Fibroblast of lung (primary cell): ENCODE data around the gene TMPRSS2. TPM values are rescaled to one million over a fixed set of nuclear protein-coding genes. Genes with fewer than 3 reads are reported as not detected.

ENCODE experiments used
- DNase-seq, 2 donors: peaks; one replicate each; pipeline versions ENCODE4 v3.0.0 to v3.0.0-alpha.2; 2010; ENCODE audit warnings: low read depth in 2 of 2
- H2AFZ ChIP-seq: 2 replicates; pipeline ENCODE4 v1.5.1; 2012; ENCODE audit warnings: low read length, control low read depth, inconsistent platforms
- H3K27ac ChIP-seq: 2 replicates; pipeline ENCODE4 v1.5.1; 2011; ENCODE audit warnings: low read length, control low read depth; ENCODE audit not compliant: insufficient read depth
- H3K27me3 ChIP-seq: 2 replicates; pipeline ENCODE4 v1.5.1; 2011; ENCODE audit warnings: mild to moderate bottlenecking, low read length; ENCODE audit not compliant: control insufficient read depth, insufficient read depth
- H3K36me3 ChIP-seq: 2 replicates; pipeline ENCODE4 v1.5.1; 2011; ENCODE audit warnings: low read length; ENCODE audit not compliant: control insufficient read depth, insufficient read depth
- H3K4me1 ChIP-seq: 2 replicates; pipeline ENCODE4 v1.5.1; 2011; ENCODE audit warnings: low read length; ENCODE audit not compliant: control insufficient read depth, insufficient read depth; ENCODE audit errors: extremely low read depth
- H3K4me2 ChIP-seq: 2 replicates; pipeline ENCODE4 v1.5.1; 2011; ENCODE audit warnings: low read length, control low read depth; ENCODE audit not compliant: insufficient read depth; ENCODE audit errors: extremely low read depth
- H3K4me3 ChIP-seq, 4 experiments: fragments of 200-600 bp in 1 of 4; sonication (generic) in 1 of 4; replicated peaks in 1 of 4; 2 replicates each; pipeline ENCODE4 v1.5.1; 2011 to 2016; ENCODE audit warnings: low read length in 4 of 4, low read depth in 3 of 4, mild to moderate bottlenecking in 3 of 4, control low read depth in 2 of 4, inconsistent platforms in 1 of 4, mixed read lengths in 1 of 4; ENCODE audit not compliant: insufficient read depth in 1 of 4; ENCODE audit errors: control extremely low read depth in 1 of 4
- H3K79me2 ChIP-seq: 2 replicates; pipeline ENCODE4 v1.5.1; 2012; ENCODE audit warnings: mild to moderate bottlenecking, low read length, inconsistent platforms; ENCODE audit not compliant: control insufficient read depth, insufficient read depth
- H3K9ac ChIP-seq: 2 replicates; pipeline ENCODE4 v1.5.1; 2011; ENCODE audit warnings: mild to moderate bottlenecking, low read length, control low read depth; ENCODE audit not compliant: insufficient read depth
- H3K9me3 ChIP-seq: 2 replicates; pipeline ENCODE4 v1.5.1; 2012; ENCODE audit warnings: low read depth, low read length; ENCODE audit not compliant: control insufficient read depth, insufficient read depth
- H4K20me1 ChIP-seq: 2 replicates; pipeline ENCODE4 v1.5.1; 2011; ENCODE audit warnings: low read length; ENCODE audit not compliant: control insufficient read depth, insufficient read depth; ENCODE audit errors: extremely low read depth
- CTCF ChIP-seq, 2 donors: IDR thresholded peaks in 1 of 2; conservative IDR thresholded peaks in 1 of 2; 1 replicate in 1 of 2; 2 replicates in 1 of 2; pipeline ENCODE4 v1.5.1; 2011 to 2012; ENCODE audit warnings: low read length in 2 of 2, control low read depth in 1 of 2, inconsistent platforms in 1 of 2, low read depth in 1 of 2, mild to moderate bottlenecking in 1 of 2
- EZH2 ChIP-seq: IDR thresholded peaks from 2 replicates; pipeline ENCODE4 v1.5.1; 2012; ENCODE audit warnings: low read length, control low read depth, mild to moderate bottlenecking; ENCODE audit errors: missing control alignments
- polyA plus RNA-seq, 2 donors: library from polyadenylated mRNA; depleted of rRNA in 1 of 2; stranded (reverse) in 1 of 2; unstranded in 1 of 2; fragments of >200 nt; gene quantifications; 2 replicates each; pipeline ENCODE4 v1.2.1, GENCODE V29; 2011 to 2012; ENCODE audit warnings: missing spikeins in 1 of 2
- total RNA-seq: library from RNA; depleted of rRNA; stranded (reverse); fragments of >200 nt; gene quantifications from 2 replicates; pipeline ENCODE4 v1.2.1, GENCODE V29; 2014

Gene TMPRSS2
- total and polyA plus RNA-seq, 2 donors (not counting 1 experiment from before 2014, with no cell fraction given), result 0.17 TPM; not detected in 1

GRCh38 chr21:41506005-41506594 lies 1.9 kb downstream of the TMPRSS2 start:
- Histone ChIP-seq H3K9me3 (no peaks in the 10 kb centered on the region), H3K27ac (no peak overlapping the region), H3K36me3 (no peaks in the 10 kb centered on the region), H3K9ac (no peak overlapping the region), H3K4me1 (no peaks in the 10 kb centered on the region), H3K4me2 (no peak overlapping the region), H3K79me2 (no peaks in the 10 kb centered on the region), H3K27me3 (peaks cover 33% of the 10 kb centered on the region), H4K20me1 (no peaks in the 10 kb centered on the region), H2AFZ (no peak overlapping the region), H3K4me3 (no peak overlapping the region)
- no peak for TF ChIP-seq EZH2
- TF ChIP-seq CTCF (conservative IDR thresholded peaks at IDR 0.05 in 1 of 2, IDR thresholded peaks at IDR 0.05 in 1 of 2; ENCODE audit: low read depth in 1 of 2, low read length in 2 of 2), result no peak
- no peak for DNase-seq

DNA sequence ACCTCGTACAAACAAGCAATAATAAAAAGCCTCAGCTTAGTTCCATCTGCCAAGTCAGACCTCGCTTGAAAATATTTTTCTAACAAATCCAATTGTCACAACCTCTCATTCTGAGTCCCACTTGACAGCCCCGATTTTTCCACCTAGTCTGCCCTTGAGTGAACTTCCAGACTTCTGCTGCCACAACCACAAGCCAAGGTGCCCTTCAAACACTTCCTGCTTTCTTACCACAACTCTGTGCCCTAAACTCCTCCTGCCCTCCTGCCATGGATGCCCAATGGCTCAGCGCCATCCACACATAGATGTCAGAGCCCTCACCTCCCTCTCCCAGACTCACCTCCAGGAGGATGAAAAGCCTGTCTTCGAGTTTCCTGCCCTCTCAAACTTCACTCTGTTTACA lies 3.9 kb downstream of the TMPRSS2 start:
- H2AFZ ChIP-seq, result no peak overlapping the region
- H3K9me3 ChIP-seq, result no peaks in the 10 kb centered on the region
- no peak overlapping the region for H3K9ac ChIP-seq
- no peak overlapping the region for H3K4me2 ChIP-seq
- H3K27me3 ChIP-seq, result peaks cover 27% of the 10 kb centered on the region
- H3K27ac ChIP-seq, result no peak overlapping the region
- H3K4me3 ChIP-seq, result no peak overlapping the region
- H3K79me2 ChIP-seq, result no peaks in the 10 kb centered on the region
- TF ChIP-seq CTCF (conservative IDR thresholded peaks at IDR 0.05 in 1 of 2, IDR thresholded peaks at IDR 0.05 in 1 of 2; ENCODE audit: low read depth in 1 of 2, low read length in 2 of 2), result no peak
- no peak for TF ChIP-seq EZH2
- no peaks in the 10 kb centered on the region for H4K20me1 ChIP-seq
- no peaks in the 10 kb centered on the region for H3K4me1 ChIP-seq
- no peak for DNase-seq
- H3K36me3 ChIP-seq, result no peaks in the 10 kb centered on the region

DNA sequence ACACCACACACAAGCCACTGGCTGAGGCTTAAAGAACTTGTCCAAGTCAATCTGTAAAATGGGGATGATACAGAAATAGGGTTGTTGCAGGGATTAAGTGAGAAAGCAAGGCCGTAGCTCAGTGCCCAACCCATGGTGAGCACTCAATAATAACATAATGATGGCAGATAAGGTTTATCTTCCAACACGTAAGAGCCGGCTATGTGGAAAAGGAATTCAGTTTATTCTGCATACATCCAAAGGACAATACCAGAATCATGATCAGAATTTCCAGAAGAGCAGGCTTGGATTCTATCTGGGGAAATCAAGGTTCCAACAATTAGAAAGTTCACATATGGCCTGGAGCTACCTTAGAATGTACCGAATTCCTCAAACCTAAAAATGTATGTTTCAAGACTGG lies 4.6 kb downstream of the TMPRSS2 start:
- no peak overlapping the region for H3K9ac ChIP-seq
- no peak overlapping the region for H3K4me3 ChIP-seq
- TF ChIP-seq EZH2 (no peak), CTCF (conservative IDR thresholded peaks at IDR 0.05 in 1 of 2, IDR thresholded peaks at IDR 0.05 in 1 of 2; ENCODE audit: low read depth in 1 of 2, low read length in 2 of 2) (no peak)
- H3K9me3 ChIP-seq, result no peaks in the 10 kb centered on the region
- H3K4me1 ChIP-seq, result no peaks in the 10 kb centered on the region
- no peak overlapping the region for H2AFZ ChIP-seq
- no peaks in the 10 kb centered on the region for H4K20me1 ChIP-seq
- DNase-seq, result no peak
- H3K36me3 ChIP-seq, result no peaks in the 10 kb centered on the region
- no peaks in the 10 kb centered on the region for H3K79me2 ChIP-seq
- H3K27ac ChIP-seq, result no peak overlapping the region
- H3K27me3 ChIP-seq, result peaks cover 20% of the 10 kb centered on the region
- H3K4me2 ChIP-seq, result no peak overlapping the region
